GM19452 (cell line): ENCODE results near the gene SALL4.
"Not testable (repeated sequence)": the region's sequence is repeated elsewhere in the genome, so short reads cannot be mapped to it uniquely, and the experiment has no call there.

Source experiments
- ATAC-seq: cut with Tn5 transposase; IDR thresholded peaks from one replicate; pipeline ENCODE4 v1.9.1; 2021; ENCODE audit not compliant: unreplicated experiment

Gene SALL4

DNA sequence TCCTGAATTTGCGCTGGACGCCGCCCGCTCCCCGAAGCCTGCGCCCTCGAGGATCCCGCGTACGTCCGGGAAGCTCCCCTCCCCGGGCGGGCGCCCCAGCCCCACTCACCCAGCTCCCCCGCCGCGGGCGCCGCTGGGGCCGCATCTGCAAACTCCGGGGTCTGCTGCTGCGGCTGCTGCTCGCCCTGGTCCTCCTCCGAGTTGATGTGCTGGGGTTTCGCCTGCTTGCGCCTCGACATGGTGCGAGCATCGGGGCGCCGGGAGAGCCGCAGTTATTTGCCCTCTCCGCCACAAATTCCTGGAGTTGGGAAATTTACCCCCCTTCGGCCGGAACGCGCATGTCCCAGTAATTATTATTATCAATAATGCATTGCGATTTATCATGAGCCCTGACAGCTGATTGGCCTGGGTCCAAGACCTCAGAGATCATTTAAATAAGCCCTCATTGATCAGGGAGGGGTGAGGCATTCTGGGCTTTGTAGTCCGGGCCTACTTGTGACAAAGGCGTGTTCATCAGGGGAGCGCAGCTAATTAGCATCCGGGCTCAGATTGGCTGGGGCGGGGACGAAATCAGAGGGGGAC is at the start of gene SALL4:
SALL4 (minus strand) TSS at position 352 of the 582 bp plus-strand sequence; CDS start at position 239, 113 bp downstream.
- ATAC-seq = no peak

DNA sequence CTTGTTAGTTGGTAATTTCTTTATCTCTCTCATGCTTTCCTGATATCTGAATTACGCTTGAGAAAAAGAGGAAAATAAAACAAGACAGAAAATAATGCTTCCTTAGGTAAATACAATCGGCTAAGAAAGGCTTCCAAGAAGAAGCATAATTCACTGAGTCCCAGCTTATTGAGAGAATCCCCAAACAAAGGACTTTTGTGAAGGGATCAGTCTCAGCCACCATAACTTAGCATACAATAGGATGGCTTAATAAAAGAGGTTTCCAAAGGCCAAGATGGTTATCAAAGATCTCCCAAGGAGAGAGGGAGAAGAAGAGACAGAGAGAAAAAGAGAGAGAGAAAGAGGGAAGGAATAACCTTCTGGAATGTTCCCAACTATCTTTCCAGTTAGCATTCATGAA is 46.0 kb upstream of the SALL4 start:
- no peak for ATAC-seq

DNA sequence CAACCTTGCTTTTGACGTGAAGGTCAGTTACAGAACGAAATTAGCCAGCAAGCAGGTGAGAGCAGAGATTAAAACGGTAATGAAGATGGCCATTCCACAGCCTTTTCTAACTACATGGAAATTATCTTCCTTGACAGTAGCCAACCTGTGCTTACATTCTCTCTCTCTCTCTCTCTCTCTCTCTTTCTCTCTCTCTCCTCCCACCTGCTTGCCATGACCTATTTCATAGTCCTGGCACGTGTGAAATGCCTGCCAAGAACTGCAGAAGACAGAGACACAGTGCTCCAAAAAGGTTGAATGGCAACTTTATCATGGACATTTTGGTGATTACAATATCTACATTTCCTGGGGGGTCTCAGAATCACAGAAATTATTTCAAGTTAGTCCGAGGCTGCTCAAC is 38.5 kb upstream of the SALL4 start:
- no peak for ATAC-seq

DNA sequence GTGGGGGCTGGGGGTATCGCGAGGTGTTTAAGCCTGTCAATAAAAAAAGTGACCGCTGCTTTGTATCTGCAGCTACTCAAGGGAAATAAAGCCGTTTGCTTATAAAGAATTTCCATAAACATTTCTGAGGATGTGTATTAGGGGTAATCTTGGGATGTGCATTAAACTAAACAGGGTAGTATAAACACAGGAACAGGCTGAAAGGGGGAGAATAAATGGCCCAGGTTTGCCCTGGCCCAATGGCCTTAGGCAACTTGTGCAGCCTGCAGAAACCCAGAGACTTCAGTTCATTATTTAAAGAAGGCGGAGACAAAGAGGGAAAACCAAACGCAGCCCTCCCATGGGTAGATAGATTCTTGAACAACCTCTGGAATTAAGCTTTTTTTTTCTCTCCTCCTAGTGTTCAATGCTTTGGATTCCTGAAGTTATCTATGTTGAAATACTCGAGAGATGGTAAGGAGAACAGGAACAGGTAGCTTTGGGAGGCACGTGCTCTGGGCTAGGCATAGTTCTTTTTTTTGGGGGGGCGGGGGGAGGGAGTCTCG is 35.6 kb upstream of the SALL4 start:
- ATAC-seq = no peak

DNA sequence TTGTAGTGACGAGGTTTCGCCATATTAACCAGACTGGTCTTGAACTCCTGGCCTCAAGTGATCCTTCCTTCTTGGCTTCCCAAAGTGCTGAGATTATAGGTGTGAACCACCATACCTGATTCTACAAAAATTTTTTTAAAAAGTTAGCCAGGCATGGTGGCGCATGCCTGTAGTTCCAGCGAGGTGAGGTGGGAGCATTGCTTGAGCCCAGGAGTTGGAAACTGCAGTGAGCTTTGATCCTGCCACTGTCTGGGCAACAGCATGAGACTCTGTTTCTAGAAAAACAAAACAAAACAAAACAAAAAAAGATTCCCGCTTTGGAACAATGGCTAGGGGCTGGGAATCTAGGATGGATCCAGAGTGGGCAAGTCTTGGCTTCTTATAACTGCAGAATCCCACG is 35.1 kb upstream of the SALL4 start:
- ATAC-seq = no peak

DNA sequence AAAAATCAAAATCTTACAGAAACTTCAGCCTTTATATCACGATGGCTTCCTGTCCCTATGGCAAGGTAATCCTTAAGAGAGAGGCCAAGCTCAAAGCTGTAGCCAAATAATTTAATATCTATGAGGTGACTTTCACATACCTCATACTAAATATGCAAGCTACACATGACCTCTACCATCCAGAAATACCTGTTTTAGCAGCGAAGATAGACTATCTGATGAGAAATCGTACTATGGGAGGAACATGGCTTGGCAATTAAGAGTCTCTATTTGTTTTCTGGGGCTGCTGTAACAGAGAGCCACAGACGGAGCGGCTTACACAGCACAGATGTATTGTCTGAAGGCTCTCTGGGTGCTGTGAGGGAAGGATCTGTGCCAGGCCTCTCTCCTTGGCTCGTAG is 31.0 kb upstream of the SALL4 start:
- ATAC-seq = no peak

DNA sequence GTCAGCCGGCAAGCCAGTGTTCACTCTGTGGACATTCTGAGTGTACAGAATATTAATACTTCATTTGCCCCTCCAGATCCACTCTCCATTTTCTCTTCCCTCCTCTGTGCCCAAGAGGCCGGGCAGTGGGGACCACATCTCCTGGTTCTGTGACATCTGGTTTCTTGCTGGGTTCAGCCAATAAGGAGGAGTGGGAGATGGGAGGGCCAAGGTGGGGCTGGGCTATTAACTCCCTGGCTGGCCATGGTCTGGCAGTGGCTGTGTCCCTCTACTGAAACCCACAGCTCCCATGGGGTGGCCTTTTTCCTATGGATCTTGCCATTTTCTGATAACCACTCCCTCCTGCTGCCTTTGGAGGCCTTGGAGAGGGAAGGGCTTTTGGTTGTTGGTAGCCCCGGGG is 30.0 kb upstream of the SALL4 start:
- ATAC-seq = no peak

DNA sequence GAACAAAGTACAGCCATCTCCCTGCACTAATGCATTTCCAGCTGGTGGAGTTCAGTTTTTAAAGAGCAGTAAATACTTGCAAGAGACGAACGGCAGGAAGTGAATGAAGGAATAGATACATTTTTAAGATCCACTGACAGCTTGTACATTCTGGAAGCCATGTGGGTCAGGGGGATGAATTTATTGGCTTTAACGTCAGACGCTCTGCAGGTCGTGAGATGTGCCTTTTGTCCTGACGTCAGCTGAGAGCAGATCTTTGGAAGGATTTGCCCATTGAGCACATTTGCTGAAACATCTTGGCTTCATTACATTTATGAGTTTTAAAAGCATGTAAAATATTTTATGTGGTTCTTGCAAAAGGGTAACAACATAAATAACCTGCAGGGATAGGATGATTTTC is 29.5 kb upstream of the SALL4 start:
- no peak for ATAC-seq

DNA sequence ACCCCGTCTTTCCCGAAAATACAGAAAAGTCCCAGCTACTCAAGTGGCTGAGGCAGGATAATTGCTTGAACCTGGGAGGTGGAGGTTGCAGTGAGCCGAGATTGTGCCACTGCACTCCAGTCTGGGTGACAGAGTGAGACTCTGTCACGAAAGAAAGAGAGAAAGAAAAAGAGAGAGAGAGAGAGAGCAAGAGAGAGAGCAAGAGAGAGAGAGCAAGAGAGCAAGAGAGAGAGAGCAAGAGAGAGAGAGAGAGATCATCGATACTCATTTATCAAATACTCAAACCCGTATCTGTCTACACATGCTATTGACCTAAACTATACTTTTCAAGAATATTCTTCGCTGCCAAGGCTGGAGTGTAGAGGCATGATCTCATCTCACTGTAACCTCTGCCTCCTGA is 28.2 kb upstream of the SALL4 start:
- no peak for ATAC-seq

DNA sequence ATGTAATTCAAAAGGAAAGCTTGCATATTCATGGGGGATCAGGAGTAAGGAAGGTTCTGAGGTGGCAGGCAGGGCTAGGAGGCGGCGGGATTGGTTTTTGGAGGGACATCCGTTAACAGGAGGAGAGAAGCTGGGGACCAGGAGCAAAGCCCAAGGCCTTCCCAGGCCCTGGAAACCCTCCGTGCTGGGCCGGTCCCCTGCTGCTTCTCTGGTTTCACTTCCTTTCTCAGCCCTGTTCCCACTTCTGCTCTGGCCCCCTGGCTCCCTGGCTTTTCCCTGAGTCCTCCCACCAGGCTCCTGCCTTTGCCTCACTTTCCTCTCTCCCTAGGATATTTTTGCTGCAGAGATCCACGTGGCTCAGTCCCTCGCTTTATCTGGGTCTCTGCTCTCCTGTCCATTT is 26.4 kb upstream of the SALL4 start:
- ATAC-seq = no peak

DNA sequence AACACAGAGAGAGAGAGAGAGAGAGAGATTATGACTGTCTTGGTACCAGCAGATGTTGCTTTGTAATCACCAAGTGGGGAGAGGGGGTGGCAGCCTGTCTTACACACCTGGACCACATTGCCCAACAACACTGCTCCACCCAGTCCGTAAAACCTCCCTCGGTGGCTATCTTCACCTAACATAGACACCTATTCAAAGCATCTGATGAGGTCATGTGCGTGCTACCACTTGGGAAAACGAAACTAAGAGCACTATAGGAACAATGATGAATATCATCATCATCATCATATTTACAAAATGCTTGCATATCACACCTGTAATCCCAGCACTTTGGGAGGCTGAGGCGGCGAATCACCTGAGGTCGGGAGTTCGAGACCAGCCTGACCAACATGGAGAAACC is 24.1 kb upstream of the SALL4 start:
- no peak for ATAC-seq

DNA sequence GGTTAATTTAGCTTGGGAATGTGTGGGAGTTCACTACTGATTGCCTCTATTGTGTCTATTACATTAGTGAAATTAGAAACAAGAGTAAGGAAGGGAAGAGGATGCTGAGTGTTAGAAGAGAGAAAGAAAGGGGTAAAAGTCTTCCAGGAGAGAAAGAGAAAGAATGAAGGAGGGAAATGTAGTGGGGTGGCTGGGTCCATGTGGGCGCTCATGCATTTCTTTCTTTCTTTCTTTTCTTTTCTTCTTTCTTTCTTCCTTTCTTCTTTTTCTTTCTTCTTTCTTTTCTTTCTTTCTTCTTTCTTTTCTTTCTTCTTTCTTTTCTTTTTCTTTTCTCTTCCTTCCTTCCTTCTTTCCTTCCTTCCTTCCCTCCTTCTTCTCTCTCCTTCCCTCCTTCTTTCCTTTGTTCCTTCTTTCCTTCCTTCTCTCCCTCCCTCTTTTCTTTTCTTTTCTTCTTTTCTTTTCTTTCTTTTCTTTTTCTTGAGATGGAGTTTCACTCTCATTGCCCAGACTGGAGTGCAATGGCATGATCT is 16.2 kb upstream of the SALL4 start:
- no peak for ATAC-seq

DNA sequence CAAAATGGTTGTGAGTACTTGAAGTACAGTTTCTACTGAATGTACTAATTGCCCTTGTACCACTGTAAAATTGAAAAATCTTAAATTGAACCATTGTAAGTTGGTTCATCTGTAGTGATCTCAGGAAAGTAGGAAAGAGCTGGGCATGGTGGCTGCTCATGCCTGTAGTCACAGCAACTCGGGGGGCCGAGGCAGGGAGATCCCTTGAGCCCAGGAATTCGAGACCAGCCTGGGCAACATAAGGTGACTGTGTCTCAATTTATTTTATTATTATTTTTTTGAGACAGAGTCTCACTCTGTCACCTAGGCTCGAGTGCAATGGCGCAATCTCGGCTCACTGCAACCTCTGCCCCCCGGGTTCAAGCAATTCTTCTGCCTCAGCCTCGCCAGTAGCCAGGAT is 14.5 kb upstream of the SALL4 start:
- ATAC-seq = not testable (repeated sequence)

DNA sequence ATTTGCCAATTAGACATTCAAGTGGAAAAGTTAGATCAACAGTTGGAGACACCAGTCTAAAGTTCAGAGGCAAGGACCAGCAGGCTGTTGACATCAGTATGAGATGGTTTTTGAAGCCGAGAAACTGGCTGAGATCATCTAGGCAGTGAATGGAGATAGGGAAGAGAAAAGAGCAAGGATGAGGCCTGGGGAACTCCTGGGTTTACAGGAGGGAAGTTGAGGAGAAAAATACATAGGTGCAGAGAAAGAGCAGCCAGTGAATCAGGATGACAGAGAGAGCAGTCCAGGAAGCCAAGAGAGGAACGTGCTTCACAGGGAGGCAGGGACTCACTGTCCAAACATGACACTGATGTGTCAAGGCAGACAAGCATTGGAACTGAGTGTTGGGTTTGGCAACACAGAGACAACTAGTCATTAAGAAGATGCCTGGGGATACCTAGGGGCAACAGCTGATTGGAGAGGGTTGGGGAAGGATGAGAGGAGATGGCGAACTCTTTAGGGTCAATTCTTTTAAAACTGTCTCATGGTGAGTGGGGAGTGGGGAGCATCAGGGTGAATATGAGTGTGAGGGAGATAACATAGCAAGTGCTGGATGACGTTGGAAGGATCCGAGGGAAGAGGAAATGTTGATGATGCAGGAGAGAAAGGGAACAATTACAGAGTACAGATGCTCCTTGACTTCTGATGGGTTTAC is 13.2 kb upstream of the SALL4 start:
- no peak for ATAC-seq

DNA sequence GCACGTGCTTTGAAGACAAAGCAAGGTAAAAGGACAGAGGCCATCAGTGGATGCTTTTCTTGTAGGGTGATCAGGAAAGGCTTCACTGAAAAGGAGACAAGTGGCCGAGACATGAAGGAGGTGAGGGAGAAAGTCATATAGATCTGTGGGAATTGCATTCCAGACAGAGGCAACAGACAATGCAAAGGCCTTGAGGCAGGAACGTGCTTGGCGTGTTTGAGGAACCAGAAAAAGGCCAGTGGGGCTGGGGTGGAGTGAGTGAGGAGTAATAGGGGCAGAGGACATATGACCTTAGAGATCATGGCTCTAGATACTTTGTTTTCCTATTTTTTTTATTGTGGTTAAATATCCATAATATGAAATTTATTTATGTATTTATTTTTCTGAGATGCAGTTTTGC is 10.5 kb upstream of the SALL4 start:
- ATAC-seq = no peak

DNA sequence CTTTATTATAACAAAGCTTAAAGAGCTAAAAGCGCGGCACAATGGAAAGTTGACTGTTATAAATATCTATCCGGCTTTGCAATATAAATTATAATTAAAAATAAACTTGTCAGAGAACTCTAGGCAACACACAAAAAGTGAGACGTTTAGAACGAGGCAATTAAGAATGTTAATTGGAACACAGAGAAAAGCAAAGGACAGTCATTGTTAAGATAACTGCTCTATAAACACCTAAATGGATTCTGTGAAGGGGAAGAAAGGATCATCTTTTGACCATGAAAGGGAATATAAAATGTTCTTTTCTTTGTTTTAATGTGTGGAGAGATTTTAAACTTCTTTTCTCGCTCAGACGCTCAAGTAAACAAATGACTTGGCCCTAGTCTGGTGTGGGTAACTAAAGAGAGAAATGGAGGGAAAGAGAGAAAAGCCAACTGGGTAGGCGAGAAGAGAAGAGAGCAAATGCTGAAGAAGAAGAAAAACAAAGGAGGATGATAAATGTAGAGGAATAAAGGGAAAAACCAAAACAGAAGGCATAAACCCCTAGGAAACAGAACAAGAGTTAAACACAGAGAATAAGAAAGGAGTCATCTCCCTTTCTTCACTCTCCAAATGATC is 9.3 kb upstream of the SALL4 start:
- no peak for ATAC-seq

DNA sequence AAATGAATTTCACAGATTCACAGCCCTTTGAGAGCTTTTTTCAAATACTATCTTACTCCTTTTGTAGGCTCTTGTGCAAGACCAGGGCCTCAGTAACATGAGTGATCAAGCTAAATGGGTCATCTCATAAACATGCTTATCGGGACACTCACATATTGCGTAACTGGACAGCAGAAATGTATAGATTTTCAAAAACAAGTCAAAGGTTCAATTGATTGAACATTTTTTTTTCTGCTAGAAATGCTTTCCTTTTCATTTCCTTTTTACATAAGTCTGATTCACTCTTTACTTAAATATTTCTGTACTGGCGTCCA is 8.7 kb upstream of the SALL4 start:
- no peak for ATAC-seq

DNA sequence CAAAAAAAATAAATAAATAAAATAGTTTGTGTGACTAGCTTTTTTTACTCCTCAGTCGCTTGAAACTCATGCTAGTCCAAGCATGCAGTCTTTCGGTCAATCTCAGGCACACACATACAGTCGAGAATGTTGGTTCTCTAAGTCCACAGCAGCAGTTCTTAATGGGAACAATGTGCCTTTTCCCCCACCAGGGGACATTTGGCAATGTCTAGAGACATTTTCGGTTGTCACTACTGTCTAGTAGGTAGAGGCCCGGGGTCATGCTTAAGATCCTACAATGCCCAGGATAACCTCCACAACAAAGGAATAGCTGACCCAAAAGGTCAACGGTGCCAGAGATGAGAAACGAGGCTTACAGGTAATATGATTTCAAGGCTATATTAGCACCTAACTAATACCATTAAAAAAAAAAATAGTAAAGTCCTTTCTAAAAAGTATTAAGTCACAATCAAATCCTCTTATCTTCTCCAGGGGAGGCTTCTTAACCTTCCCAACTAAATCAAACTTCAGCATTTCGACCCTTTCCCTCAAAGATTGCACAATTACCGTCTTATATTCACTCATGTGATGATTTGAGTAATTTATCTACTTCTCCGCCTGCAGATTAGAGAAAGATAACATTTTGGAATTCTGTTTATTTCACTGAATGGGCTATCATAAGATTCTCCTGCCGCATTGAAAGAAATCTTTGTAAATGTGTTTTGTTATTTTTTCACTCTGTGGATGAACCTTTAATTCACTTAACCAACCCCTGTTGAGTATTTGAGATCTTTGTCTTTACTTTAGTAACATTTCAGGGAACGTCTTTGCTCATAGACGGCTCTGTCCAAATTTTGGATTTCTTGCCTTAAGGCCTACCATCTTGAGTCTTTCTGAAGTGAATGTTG is 8.1 kb upstream of the SALL4 start:
- no peak for ATAC-seq

DNA sequence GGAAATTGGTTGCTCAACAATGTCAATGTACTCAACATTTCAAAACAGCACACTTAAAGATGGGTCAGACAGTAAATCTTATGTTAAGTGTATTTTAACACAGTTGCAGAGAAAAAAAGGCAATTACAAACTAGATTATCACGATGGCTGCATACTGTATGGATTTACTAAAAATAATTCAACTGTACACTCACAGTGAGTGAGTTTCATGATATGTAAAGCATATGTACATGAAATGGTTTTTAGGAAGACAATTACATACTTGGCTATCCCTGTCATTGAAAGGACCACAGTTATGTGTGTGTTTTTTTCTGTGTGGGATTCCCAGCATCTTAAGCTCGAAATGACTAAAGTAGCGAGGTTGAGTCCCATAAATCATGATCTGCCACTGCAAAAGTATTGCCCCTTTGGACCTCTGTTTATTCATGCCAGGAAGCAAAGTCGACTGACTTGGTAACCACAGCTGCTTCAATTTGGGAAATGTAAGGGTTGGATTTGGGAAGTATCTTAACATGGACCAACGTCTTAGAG is 5.5 kb upstream of the SALL4 start:
- ATAC-seq = no peak

DNA sequence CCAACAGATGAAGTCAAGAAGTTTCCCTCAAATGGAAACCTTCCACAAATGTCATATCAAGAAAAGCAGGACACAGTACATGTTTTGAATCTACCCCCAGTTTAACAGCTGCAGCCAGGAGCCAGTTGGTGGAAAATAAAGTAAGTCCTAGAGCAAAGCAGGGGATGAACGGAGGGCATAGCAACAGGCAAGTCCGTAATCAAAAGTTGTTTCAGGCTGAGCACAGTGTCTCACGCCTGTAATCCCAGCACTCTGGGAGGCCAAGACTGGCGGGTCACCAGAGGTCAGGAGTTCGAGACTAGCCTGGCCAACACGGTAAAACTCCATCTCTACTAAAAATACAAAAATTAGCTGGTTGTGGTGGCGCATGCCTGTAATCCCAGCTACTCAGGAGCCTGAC is 2.4 kb upstream of the SALL4 start:
- no peak for ATAC-seq
